GM18870 (cell line): ENCODE measurements around the gene MPND.

Experiments used
- ATAC-seq: cut with Tn5 transposase; IDR thresholded peaks from one replicate; pipeline ENCODE4 v1.9.1; 2021; ENCODE audit warnings: moderate library complexity; ENCODE audit not compliant: unreplicated experiment

MPND gene

DNA sequence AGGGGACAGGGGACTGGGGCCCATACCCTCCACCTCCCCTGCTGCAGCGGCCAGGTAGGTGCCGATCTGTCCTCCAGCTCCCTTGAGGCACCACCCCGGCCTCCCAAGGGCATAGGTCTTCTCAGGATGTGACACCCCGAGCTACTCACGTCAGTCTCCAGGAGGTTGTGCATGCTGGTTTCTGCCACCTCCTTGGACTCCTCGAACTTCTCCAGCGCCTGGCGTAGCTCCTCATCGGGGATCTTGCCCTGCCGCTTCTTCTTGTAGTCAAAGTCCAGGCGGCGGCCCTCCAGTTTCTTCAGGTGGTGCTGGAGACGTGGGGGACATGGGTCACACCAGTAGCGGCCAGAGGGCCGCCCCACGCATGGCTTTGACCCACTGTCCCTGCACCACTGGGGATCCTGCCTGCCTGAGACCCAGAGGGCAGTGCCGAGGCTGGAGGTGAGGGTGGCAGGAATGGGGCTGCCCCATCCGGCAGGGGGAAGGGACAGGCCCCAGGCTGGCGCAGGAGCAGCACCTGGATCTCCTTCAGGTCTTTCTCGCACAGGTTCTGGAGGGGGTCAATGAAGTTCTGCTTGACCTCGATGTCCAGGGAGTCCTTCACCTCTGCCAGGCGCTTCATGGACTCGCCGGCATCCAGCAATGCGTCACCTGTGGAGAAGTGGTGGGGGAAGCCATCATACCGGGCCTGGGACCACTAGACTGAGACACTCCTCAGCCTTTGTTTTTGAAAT is 20.4 kb downstream of the MPND start:
- ATAC-seq: no peak

DNA sequence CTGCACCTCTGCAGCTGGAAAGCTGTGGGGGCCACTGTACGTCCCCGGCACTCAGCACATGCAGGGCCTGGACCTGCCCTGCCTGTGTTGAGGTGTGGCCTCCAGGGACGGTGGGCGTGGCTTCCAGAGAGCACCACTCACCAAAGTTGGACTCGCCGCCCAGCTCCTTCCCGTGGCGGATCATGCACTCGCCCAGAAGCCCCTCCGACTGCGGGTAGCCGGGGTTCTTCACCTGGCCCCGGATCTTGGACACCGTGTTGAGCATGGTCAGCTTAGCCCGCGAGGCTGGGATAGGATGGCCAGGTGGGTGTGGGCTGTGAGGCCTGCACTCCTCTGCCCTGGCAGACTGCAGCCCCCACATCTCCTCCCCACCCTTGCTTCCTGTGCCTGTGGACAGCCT is 22.0 kb downstream of the MPND start:
- ATAC-seq: no peak

DNA sequence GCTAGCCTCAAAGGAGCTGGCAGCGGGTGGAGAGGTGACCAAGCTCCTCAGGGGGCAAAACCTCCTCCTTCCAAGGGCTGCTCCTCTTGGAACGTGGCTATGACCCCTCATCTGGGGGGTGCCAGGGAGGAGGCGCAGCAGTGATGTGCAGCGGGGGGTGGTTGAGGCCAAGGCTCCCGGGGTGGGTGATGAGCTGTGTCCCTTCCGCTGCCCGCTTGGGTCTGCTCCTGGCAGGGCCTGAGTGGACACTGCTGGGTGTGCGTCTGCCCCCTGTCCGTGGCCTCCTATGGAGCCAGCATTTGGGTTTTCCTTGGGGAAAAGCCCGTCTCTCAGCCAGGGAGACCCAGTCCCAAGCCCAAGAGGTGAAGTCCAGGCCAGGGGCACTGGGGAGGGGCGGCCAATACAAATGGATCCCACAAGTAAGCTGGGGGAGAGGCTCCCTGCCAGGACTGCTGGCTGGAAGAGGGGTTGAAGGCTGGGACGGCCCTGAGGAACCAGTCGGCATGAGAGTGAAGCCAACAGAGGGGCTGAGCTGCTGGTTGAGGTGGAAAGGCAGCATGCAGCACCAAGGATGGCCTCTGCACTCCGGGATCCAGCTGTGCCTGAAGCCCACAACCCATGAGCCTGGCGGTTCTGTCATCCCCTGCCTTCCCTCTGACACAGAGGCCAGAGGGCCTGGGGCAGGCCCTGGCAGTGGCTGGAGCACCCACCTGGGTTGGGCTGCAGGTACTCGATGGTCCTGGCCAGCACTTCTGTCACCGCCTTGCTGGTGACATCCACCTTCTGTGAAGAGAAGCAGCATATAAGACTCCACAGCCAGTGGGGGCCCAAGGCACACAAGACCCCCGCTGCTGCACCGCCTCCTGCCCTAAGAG is 22.7 kb downstream of the MPND start:
- ATAC-seq: no peak

DNA sequence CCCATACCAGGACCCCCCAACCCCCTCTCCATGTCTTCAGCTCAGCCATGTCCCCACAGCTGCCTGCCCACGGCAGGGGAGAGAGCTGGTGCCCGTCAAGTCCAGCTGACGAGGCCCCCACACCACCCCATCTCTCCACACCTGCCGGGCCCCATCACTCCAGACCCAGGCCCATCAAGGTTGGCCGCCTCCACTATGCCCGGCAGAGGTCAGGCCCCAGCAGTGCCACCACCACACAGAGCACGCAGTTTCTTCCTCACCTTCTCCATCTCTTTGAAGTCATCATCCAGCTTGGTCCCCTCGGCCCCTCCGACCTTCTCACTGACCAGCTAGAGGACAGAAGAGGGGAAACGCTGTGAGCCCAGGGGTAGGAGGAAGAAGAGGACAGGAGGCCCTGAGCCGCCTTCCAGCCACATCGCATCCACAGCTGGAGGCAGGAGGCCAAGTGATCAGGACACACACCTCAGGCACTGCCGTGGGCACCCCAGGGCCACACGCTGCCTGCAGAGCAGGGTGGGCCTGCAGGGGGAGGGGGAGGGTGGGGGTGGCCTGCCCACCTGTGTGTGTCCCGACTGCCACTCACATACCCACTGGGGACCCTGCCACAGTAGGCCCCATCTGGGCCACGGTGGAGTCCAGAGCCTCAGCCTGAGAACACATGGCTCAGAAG is 23.4 kb downstream of the MPND start:
- ATAC-seq: no peak

DNA sequence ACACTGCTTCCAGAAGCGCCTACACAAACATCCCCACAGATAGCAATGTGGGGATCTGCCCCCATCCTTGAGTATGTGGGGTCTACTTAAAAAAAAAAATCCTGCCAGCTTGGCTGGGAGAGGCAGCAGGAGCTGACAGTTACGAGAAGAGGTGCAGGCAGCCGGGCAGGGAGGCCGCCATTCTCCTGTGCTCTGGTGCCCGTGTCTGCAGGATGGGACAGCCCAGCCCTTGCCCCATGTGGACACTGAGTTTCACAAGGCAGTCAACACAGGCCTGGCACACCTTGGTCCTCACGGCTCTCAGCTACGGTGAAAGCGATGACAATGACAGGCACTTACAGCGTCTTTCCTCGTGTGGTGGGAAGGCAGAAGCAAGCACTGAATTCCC is 24.0 kb downstream of the MPND start:
- no peak for ATAC-seq

DNA sequence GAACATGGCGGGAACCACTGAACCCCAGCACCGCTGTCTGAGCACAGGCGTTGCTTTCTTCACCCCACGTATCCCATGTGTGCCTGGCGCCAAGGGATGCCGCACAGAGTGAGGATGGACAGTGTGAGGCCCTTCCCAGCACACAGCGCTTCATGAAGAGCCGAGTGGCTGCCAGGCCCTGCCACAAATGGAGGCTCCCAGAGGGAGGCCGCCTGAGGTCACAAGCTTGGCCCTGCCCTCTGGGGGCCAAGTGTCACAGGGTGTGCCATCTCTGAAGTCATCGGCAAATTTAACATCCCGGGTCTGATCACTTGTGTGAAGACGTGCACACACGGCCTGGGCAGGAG is 24.4 kb downstream of the MPND start:
- ATAC-seq: no peak

DNA sequence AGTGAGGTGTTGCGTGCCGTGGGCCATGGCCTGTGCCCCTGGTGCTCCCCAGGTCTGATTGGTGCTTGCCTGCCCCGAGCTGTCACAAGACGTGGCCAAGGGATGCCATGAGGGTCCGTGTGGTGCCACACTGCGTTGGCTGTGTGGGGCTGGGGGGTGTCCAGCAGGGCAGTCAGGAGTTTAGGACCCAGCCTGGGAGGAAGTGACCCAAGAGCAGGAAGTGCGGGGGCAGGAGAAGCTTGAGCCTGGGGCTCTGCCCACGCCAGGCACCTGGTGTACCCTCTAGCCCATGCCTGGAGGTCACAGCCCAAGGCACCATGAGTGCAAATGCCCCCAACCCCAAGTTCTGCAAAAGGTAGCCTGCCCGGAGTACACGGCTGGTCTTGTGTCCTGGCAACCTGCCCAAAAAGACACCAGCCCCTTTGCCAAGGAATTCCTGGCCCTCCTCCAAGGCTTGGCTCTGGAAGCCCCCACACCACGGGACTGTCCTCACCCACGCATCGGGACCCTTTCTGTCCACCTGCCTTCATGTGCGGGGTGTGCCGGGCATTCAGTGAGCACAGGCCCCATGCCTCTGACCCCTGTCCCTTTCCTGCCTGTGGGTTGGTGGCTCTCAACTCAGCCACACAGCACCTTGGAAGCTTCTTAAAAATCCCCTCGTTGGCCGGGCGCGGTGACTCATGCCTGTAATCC is 24.9 kb downstream of the MPND start:
- ATAC-seq: no peak

DNA sequence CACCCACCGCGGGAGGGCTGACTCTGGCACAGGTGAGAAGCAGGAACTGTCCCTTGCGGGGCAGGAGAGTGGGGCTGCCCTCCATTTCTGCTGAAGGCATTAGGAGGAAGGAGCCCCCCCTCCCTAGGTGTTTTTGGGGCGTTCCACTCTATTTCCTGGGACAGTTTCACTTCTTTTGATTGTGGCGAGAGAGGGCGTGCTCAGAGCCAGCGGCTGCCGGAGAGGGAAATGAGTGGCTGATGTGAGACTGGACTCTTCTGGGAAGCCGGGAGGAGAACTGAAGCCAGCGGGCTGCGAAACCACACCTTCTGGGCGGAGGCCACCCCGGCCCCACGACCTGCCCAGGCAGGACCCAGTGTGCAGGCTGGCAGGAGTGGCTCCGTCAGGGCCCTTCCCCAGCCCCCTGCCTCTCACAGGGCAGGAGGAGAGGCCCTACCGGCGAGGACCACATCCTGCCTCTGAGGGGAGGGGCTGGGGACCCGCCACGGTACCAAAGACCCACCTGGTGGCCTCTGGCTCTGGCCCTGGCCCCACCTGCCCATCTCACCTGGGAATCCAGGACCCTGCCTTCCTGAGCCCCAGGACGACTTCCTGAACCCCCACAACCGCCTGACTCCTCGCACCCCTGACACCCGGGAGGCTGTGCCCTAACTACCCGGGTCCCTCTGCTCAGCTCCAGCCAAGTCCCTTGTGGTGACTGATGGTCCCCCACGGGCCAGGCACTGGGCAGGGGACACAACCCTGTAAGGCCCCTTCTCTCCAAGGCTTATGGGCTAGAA is 25.9 kb downstream of the MPND start:
- ATAC-seq: peak; percentile 71

DNA sequence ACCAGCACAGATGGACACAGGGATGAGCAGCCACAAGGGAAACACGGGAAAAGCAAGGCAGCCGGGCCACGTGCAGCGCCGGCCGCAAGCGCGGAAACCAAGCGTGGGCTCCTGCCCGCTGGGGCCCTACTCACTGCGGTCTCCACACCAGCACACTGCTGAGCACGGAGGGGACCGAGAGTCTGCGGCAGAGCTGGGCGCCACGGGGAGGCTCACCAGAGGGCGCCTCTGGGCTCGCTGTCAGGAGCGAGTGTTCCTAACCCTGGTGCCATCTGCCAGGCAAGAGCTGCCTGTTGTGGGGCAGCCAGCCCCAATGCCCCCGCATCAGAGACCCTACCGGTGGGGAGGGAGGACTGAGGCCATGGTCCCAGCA is 26.5 kb downstream of the MPND start:
- peak; percentile 20 for ATAC-seq

DNA sequence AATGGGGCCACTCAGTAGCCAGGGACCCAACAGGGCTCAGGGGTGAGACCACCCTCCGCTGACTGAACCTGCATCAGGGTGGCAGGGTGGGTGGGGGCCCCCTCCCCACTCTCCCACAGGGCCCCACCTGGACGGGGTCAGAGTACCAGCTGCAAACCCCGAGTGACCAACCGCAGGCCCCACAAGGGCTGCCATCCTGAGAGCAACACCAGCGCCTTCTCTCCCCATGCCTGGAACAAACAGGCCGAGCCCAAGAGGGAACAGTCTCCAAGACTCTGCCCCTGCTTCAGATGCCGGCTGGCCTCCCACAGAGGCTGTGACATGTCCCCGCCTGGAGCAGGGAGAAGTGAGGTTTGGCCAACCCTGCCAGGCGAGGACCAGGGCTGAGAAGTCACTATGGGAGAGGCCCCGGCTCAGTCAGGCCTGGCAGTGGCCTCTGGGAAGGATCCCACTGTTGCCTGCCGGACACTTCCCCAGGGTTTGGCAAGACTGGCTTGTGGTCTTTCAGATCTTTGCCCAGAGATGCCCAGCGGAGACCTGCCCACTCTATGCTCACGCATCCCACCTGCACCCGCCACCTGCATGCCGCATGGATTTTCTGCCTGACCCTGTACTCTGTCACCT is 27.2 kb downstream of the MPND start:
- no peak for ATAC-seq

DNA sequence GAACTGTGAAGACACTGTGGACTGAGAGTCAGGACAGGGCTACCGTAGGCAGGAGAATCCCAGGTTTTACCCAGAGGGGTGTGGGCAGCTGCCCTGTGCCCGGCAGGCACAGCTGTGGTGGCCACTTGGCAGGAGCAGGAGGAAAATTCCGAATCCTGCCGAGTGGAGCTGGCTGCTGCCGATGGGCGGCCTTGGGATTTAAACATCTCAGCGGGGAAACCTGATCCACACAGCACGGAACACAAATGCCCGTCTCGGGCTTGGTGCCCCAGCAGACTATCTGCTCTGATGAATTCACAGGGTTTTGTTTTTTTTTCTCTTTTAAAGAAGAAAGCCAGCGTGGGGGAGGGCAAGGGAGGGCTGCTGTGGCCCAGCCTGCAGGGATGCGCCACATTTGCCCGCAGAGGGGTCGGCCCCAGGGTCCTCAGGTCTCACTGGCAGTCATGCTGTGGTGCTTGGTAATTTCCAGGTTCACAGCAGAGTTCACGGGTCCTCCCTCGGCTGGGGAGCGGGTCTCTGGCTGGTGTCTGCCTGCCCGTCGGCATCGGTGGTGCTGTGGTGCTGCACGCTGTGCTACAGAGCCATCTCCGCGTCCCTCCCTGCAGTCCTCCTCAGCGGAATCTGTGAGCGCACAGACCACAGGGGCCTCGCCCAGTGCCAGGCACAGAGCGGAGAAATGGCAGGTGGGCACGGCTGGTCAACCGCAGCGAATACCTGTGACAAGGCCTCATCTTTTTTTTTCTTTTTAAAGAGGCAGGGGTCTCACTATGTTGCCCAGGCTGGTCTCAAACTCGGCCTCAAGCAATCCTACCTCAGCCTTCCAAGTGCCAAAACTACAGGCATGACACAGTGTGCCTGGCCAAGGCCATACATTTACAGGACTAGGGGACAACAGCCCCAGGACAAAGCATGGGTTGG is 28.1 kb downstream of the MPND start:
- no peak for ATAC-seq

DNA sequence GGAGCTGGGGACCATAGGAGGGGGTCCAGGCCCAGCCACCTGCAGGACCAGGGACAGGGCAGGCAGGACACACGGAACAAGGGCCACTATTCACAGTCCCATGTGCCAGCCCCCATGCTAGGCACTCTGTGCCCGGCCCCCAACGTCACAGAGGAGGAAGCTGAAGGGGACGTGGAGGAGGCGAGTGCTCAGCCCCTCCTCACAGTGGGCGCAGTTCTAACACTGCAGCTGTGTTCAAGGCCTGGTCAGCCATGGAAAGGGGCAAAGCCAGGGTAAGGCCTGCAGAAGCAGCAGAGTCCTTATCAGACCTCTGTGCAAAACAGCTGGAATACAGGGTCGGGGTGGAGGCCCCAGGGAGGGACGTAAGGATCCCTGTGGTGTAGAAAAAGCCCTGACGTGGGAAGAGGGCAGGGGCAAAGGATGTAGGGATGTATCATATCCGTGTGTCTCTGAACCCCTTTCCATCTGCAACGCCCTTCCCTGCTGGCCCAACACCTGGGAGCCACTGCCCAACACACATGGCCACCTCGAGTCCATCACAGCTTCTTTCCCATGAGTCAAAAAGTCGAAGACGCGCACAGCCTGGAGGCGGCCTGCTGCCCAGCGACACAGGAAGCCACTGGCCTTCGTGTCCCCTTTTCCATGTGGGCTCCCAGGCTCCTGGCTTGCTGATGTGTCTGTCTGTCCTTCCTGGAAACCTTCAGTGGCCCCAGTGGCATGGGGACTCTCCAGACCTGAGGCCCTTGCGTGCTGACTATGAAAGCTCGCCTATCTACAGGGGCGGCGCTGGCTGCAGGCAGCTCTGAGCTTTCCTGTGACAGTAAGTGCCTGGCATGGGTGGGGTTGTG is 29.0 kb downstream of the MPND start:
- no peak for ATAC-seq

DNA sequence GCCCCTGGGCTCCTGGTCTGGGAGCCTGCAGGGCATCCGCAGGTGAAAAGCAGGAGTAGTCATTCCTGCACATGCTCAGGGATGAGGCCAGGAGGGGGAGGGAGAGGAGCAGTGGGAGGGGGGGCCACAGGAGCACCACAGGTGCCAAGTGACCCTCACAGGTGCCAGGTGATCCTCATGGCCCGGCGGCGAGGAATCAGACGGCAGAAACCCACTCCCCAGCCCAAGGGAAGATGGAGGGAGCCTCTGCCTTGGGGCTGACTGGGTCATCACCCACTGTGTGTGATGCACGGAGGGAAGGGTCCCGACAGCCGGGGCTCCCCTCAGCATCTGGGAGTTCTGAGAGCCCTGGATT is 29.6 kb downstream of the MPND start:
- ATAC-seq: no peak

DNA sequence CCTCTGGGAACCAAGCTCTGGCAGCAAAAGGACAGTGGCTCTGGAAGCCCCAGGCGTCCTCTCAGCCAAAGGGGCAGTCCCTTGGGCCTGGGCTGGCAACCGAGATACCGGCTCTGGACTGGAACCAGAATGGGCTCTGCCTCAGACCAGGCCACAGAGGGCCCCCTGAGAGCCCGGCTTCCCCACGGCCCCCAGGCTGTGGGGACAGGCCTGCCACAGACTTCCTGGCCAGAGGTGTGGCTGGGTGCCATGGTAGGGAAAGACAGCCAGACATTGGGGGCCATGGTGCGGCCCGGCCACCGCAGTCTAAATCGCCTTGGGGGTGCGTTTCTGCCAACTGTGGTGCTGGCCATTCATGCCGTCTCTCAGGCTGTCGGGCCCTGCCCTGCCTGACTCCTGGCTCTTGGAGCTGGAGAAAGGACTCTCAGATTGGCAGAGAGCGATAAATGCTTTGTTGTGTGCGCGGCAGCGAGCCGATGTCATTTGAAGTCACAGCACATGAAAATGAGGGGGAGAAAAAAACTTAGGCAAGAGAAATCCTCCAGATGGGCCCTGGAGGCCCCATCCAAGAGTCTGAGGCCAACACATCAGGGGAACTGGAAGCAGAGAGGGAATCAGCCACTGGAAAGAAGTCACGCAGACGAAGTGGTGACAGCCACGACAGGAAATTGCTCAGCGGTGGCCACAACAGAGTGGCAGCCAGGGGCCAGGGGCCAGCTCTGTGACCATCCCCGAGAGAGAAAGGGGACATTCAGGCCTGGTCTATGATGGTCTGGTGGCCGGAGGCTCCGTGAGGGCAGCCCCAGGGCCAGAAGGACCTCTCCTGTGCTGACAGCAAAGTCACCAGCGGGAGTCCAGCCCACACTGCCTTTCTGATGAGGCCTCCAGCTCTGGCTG is 30.5 kb downstream of the MPND start:
- no peak for ATAC-seq

DNA sequence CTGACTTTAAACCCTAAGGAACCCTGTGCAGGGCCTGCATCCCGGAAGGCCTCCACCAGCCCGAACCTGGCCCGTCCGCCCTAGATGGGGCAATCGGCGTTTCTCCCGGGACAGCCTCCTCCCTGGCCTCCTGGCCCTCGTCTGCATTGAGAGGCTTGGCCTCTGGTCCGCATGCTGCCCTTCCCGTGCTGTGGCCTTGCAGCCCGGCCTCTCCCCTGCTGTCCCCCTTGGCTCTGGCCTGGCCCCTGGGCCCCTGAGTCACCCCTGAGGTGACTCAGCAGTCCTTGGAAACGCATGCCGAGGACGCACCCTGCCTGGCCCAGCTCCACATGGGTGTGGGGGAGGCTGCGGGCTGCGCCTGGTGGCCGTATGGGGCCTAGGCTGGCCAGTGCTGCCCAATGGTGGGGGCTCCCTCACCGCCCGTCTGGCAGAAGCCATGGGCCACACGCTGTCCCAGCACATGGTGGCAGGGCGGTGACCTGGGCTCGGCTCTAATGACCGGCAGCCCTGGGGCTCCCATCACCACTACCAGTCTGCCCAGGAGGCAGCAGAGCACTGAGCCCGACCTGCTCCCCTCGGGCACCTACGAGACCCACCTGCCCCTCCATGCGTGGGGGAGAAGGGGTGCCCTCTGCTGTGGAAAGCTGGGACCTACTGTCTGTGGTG is 31.3 kb downstream of the MPND start:
- ATAC-seq: no peak

DNA sequence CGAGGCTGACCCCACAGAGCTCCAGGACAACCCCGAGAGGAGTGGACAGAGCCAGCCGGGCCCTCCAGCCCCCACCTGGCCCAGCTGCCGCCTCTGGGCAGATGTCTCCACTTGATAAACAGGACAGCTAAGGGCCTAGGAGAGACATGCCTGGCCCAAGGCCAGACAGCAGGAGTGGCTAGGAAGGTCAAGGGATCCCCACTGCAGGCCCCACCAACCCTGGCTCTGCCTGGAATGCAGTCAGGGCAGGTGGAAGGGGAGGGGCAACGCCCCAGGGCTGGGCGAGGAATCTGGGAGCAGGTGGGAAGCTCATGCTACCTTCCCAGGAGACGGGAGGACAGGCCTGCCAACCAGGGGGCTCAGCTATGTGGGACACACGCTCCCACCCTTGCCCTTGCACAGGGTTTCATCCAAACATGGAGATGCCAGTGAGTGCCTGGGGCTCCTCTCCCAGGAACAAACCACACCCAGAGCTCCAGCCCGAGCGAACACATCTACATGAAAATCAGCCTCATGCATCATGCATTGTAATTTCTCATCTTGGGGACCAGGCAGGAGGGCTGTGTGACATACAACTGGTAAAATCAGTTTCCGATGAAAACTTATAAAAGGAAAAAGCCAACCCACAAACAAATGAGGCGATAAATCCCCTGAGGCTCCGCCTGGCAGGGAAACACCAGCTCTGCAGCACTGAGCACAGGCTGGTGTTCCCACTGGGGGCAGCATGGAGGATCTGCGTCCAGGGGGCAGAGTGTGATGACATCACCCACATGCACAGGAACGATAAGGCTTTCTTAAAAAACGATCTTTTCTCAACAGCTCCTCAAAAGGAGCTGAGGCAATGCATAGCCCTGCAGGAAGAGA is 32.0 kb downstream of the MPND start:
- ATAC-seq: no peak
